SK-N-SH (cell line): Measurements from ENCODE around the gene C16orf54. TPM values are rescaled to one million over a fixed set of nuclear protein-coding genes. Genes with fewer than 3 reads are reported as not detected.
"Not testable (repeated sequence)": the region's sequence is repeated elsewhere in the genome, so short reads cannot be mapped to it uniquely, and the experiment has no call there.

Source experiments
- CTCF ChIA-PET: fragments of 300-600, 350-600 bp; formaldehyde crosslinking; extraction: SDS; loops from one replicate; lab custom pipeline; 2021; lab: Yijun Ruan, JAX
- POLR2A ChIA-PET: fragments of 350-600 bp; sonication (Branson Sonifier 250); formaldehyde crosslinking; extraction: SDS; loops from one replicate; lab custom pipeline; 2020; ENCODE audit warnings: antibody characterized with exemption, inconsistent platforms; lab: Yijun Ruan, JAX
- DNase-seq: peaks from one replicate; pipeline ENCODE4 v3.0.0; 2012
- H2AFZ ChIP-seq: fragments of 200-600 bp; sonication (generic); 2 replicates; pipeline ENCODE4 v1.8.1; 2016; ENCODE audit warnings: antibody characterized with exemption, mild to moderate bottlenecking, low read depth
- H3F3A ChIP-seq: fragments of 200-600 bp; sonication (generic); replicated peaks from 2 replicates; pipeline ENCODE3; 2016; ENCODE audit warnings: antibody characterized with exemption, mild to moderate bottlenecking; ENCODE audit not compliant: insufficient read depth
- H3K27ac ChIP-seq, 2 experiments: fragments of 200-500 bp in 1 of 2; fragments of 200-600 bp in 1 of 2; sonication (Bioruptor generic) in 1 of 2; sonication (generic), shearing (Covaris generic) in 1 of 2; 2 replicates each; pipeline versions ENCODE4 v1.5.1 to v1.6.1; 2014 to 2016; ENCODE audit warnings: low read depth in 2 of 2, inconsistent platforms in 1 of 2, low read length in 1 of 2, mild to moderate bottlenecking in 1 of 2, mixed read lengths in 1 of 2
- H3K27me3 ChIP-seq: fragments of 200-600 bp; sonication (generic), shearing (Covaris generic); 2 replicates; pipeline ENCODE4 v1.6.1; 2016; ENCODE audit warnings: mixed run types; ENCODE audit not compliant: insufficient read depth
- H3K36me3 ChIP-seq, 2 experiments: fragments of 200-500 bp in 1 of 2; fragments of 200-600 bp in 1 of 2; sonication (Bioruptor generic) in 1 of 2; sonication (generic) in 1 of 2; replicated peaks in 1 of 2; 2 replicates each; pipeline versions ENCODE3 to v1.5.1; 2014 to 2016; ENCODE audit warnings: low read length in 1 of 2, mild to moderate bottlenecking in 1 of 2; ENCODE audit not compliant: insufficient read depth in 2 of 2, control insufficient read depth in 1 of 2
- H3K4me1 ChIP-seq, 2 experiments: fragments of 200-500 bp in 1 of 2; fragments of 200-600 bp in 1 of 2; sonication (Bioruptor generic) in 1 of 2; sonication (generic), shearing (Covaris generic) in 1 of 2; 2 replicates each; pipeline versions ENCODE4 v1.5.1 to v1.6.1; 2014 to 2016; ENCODE audit warnings: low read depth in 1 of 2, low read length in 1 of 2, mixed run types in 1 of 2; ENCODE audit not compliant: insufficient read depth in 2 of 2, control insufficient read depth in 1 of 2
- H3K4me2 ChIP-seq: fragments of 200-600 bp; sonication (generic), shearing (Covaris generic); 2 replicates; pipeline ENCODE4 v1.6.1; 2017; ENCODE audit warnings: mixed run types
- H3K4me3 ChIP-seq, 2 experiments: fragments of 200-500 bp in 1 of 2; fragments of 200-600 bp in 1 of 2; sonication (Bioruptor generic) in 1 of 2; sonication (generic), shearing (Covaris generic) in 1 of 2; 2 replicates each; pipeline versions ENCODE4 v1.5.1 to v1.8.1; 2014 to 2016; ENCODE audit warnings: low read depth in 2 of 2, inconsistent platforms in 1 of 2, low read length in 1 of 2, mild to moderate bottlenecking in 1 of 2, mixed read lengths in 1 of 2, moderate library complexity in 1 of 2
- H3K79me2 ChIP-seq: fragments of 200-600 bp; sonication (generic); 2 replicates; pipeline ENCODE4 v1.8.1; 2017; ENCODE audit warnings: mild to moderate bottlenecking; ENCODE audit not compliant: insufficient read depth
- H3K9ac ChIP-seq: fragments of 200-600 bp; sonication (generic); 2 replicates; pipeline ENCODE4 v1.6.1; 2017; ENCODE audit warnings: mixed run types
- H3K9me2 ChIP-seq: fragments of 200-600 bp; sonication (generic); 2 replicates; pipeline ENCODE4 v1.6.1; 2017; ENCODE audit warnings: mixed run types
- H3K9me3 ChIP-seq: fragments of 200-600 bp; sonication (generic); 2 replicates; pipeline ENCODE4 v1.6.1; 2017; ENCODE audit warnings: mixed run types, mild to moderate bottlenecking, moderate library complexity
- H4K20me1 ChIP-seq: fragments of 200-600 bp; sonication (generic); 2 replicates; pipeline ENCODE4 v1.6.1; 2017; ENCODE audit warnings: mild to moderate bottlenecking, mixed run types; ENCODE audit not compliant: insufficient read depth
- CHD2 ChIP-seq: fragments of 150-350 bp; IDR thresholded peaks from 2 replicates; pipeline ENCODE4 v1.6.1; 2018; ENCODE audit warnings: low read length; ENCODE audit not compliant: partially characterized antibody
- ELF1 ChIP-seq: IDR thresholded peaks from 2 replicates; pipeline ENCODE4 v1.4.0; 2012
- EZH2phosphoT487 ChIP-seq: fragments of 200-600 bp; sonication (generic); IDR thresholded peaks from 2 replicates; pipeline ENCODE4 v1.6.1; 2017; ENCODE audit warnings: low read depth, mixed run types, mild to moderate bottlenecking, antibody characterized with exemption, moderate library complexity, borderline replicate concordance
- FOXJ3 ChIP-seq: sonication (generic); formaldehyde crosslinking; IDR thresholded peaks from 2 replicates; pipeline ENCODE4 v1.5.1; 2020; ENCODE audit warnings: mild to moderate bottlenecking, missing genetic modification reagents
- FOXM1 ChIP-seq: IDR thresholded peaks from 2 replicates; pipeline ENCODE4 v1.4.0; 2012; ENCODE audit warnings: low read depth, mild to moderate bottlenecking
- GABPA ChIP-seq: IDR thresholded peaks from 2 replicates; pipeline ENCODE4 v1.4.0; 2012; ENCODE audit warnings: low read depth, mild to moderate bottlenecking
- MAX ChIP-seq: IDR thresholded peaks from 2 replicates; pipeline ENCODE4 v1.4.0; 2012; ENCODE audit warnings: low read depth
- MEF2A ChIP-seq: IDR thresholded peaks from 2 replicates; pipeline ENCODE4 v1.4.0; 2012; ENCODE audit warnings: low read depth, borderline replicate concordance
- MXI1 ChIP-seq: IDR thresholded peaks from 2 replicates; pipeline ENCODE4 v1.6.1; 2012; ENCODE audit warnings: mild to moderate bottlenecking, low read depth, low read length, improper control_type of control experiment
- NFIC ChIP-seq: IDR thresholded peaks from 2 replicates; pipeline ENCODE4 v1.4.0; 2012; ENCODE audit warnings: borderline replicate concordance
- NRF1 ChIP-seq: IDR thresholded peaks from 2 replicates; pipeline ENCODE4 v1.6.1; 2012; ENCODE audit warnings: low read depth, mild to moderate bottlenecking, low read length
- RCOR1 ChIP-seq: fragments of 150-350 bp; IDR thresholded peaks from 2 replicates; pipeline ENCODE4 v1.6.1; 2017; ENCODE audit warnings: antibody characterized with exemption, low read length
- RFX5 ChIP-seq: IDR thresholded peaks from 2 replicates; pipeline ENCODE4 v1.6.1; 2012; ENCODE audit warnings: mild to moderate bottlenecking, improper control_type of control experiment, low read length
- RXRA ChIP-seq: IDR thresholded peaks from 2 replicates; pipeline ENCODE4 v1.4.0; 2012; ENCODE audit warnings: low read depth, mild to moderate bottlenecking, borderline replicate concordance
- SIN3A ChIP-seq: IDR thresholded peaks from 2 replicates; pipeline ENCODE4 v1.6.1; 2012; ENCODE audit warnings: low read depth, mild to moderate bottlenecking, low read length, moderate library complexity, borderline replicate concordance
- SMC3 ChIP-seq: IDR thresholded peaks from 2 replicates; pipeline ENCODE4 v1.6.1; 2012; ENCODE audit warnings: low read depth, low read length, improper control_type of control experiment
- TAF1 ChIP-seq: IDR thresholded peaks from 2 replicates; pipeline ENCODE4 v1.6.1; 2012; ENCODE audit warnings: low read depth, mild to moderate bottlenecking, low read length, moderate library complexity, borderline replicate concordance
- TCF12 ChIP-seq: IDR thresholded peaks from 2 replicates; pipeline ENCODE4 v1.4.0; 2012
- USF2 ChIP-seq: fragments of 150-350 bp; IDR thresholded peaks from 2 replicates; pipeline ENCODE4 v1.6.1; 2017; ENCODE audit warnings: antibody characterized with exemption, low read length, low read depth, borderline replicate concordance
- WGBS: methylation state at CpG from one replicate; pipeline ENCODE4 v1.1.6; 2017; ENCODE audit warnings: low lambda C conversion rate; 5-methylcytosine and 5-hydroxymethylcytosine counted together
- polyA plus RNA-seq, 3 experiments: library from polyadenylated mRNA; depleted of rRNA; stranded (reverse); fragments of >200 nt; gene quantifications; 2 replicates each; pipeline ENCODE4 v1.2.3, GENCODE V29; 2012

C16orf54 gene
- polyA plus RNA-seq, 1 of the 3 experiments (the other 2 are of a cell fraction): not detected

- H3K4me2 ChIP-seq, H3K9me2 ChIP-seq, H2AFZ ChIP-seq, H3F3A ChIP-seq, H3K4me3 ChIP-seq, H3K79me2 ChIP-seq, H3K4me1 ChIP-seq, DNase-seq, H4K20me1 ChIP-seq, H3K36me3 ChIP-seq, H3K9me3 ChIP-seq, H3K9ac ChIP-seq, H3K27me3 ChIP-seq, H3K27ac ChIP-seq: not testable (repeated sequence)
- CTCF ChIA-PET: interaction anchor here (1.2 kb wide), 1 partner anchor 57 kb away, joined by 3 read pairs; no protein-coding TSS in a partner anchor
- POLR2A ChIA-PET: interaction anchor here (0.6 kb wide), 1 partner anchor 78 kb away, joined by 6 read pairs; no protein-coding TSS in a partner anchor
- 75% methylated on average over 8 of the region's 8 CpGs for WGBS
Observed at GRCh38 chr16:29757086-29757485, 11.3 kb upstream of the C16orf54 start.

GRCh38 chr16:29756654-29757053, 10.9 kb upstream of the C16orf54 start:
- H3F3A ChIP-seq: no peaks in the 10 kb centered on the region
- H3K9ac ChIP-seq: no peak overlapping the region
- H3K9me3 ChIP-seq: no peaks in the 10 kb centered on the region
- no peaks in the 10 kb centered on the region for H3K9me2 ChIP-seq
- H3K4me2 ChIP-seq: no peak overlapping the region
- no peak overlapping the region for H3K4me3 ChIP-seq
- no peaks in the 10 kb centered on the region for H3K36me3 ChIP-seq
- H3K27me3 ChIP-seq: no peaks in the 10 kb centered on the region
- H3K27ac ChIP-seq: no peak overlapping the region
- DNase-seq: no peak
- 73% methylated on average over 1 of the region's 1 CpG for WGBS
- no peak overlapping the region for H2AFZ ChIP-seq
- no peak for TF ChIP-seq CHD2
- TF ChIP-seq TAF1: no peak
- TF ChIP-seq SIN3A: no peak
- no peak for TF ChIP-seq FOXM1
- TF ChIP-seq GABPA: no peak
- no peak for TF ChIP-seq MEF2A
- no peak for TF ChIP-seq EZH2phosphoT487
- H4K20me1 ChIP-seq: no peaks in the 10 kb centered on the region
- H3K79me2 ChIP-seq: no peaks in the 10 kb centered on the region
- ChIA-PET POLR2A (interaction anchor here (0.6 kb wide), 1 partner anchor 77 kb away, joined by 6 read pairs; no protein-coding TSS in a partner anchor), CTCF (interaction anchor here (1.2 kb wide), 1 partner anchor 56 kb away, joined by 3 read pairs; no protein-coding TSS in a partner anchor)
- no peaks in the 10 kb centered on the region for H3K4me1 ChIP-seq

GRCh38 chr16:29753516-29753915, 7.7 kb upstream of the C16orf54 start:
- Histone ChIP-seq H3K4me1 (no peaks in the 10 kb centered on the region), H2AFZ (no peak overlapping the region), H3F3A (no peaks in the 10 kb centered on the region), H3K79me2 (no peaks in the 10 kb centered on the region), H3K4me3 (no peak overlapping the region), H3K9me3 (no peaks in the 10 kb centered on the region), H3K9me2 (no peaks in the 10 kb centered on the region), H3K4me2 (no peak overlapping the region), H3K27me3 (no peaks in the 10 kb centered on the region), H3K36me3 (no peaks in the 10 kb centered on the region), H3K27ac (no peak overlapping the region), H3K9ac (no peak overlapping the region), H4K20me1 (no peaks in the 10 kb centered on the region)
- 11% methylated on average over 1 of the region's 1 CpG for WGBS
- no peak for DNase-seq
- TF ChIP-seq SIN3A: no peak
- no peak for TF ChIP-seq USF2
- no peak for TF ChIP-seq TAF1
- no peak for TF ChIP-seq RCOR1
- no peak for TF ChIP-seq MEF2A
- no peak for TF ChIP-seq NRF1
- no peak for TF ChIP-seq RXRA
- TF ChIP-seq SMC3: no peak
- TF ChIP-seq GABPA: no peak
- no peak for TF ChIP-seq MXI1
- no peak for TF ChIP-seq TCF12
- no peak for TF ChIP-seq EZH2phosphoT487
- TF ChIP-seq RFX5: no peak
- no peak for TF ChIP-seq ELF1
- TF ChIP-seq MAX: no peak
- no peak for TF ChIP-seq NFIC
- TF ChIP-seq FOXM1: no peak
- TF ChIP-seq FOXJ3: no peak
- no peak for TF ChIP-seq CHD2
- POLR2A ChIA-PET: no interaction called here
- CTCF ChIA-PET: no interaction called here

- H3K9me3 ChIP-seq, H3K27me3 ChIP-seq, H3K4me3 ChIP-seq, H3K4me1 ChIP-seq, H3K36me3 ChIP-seq, H4K20me1 ChIP-seq, H3K4me2 ChIP-seq, H3K27ac ChIP-seq, H3K79me2 ChIP-seq, H3K9ac ChIP-seq, H3K9me2 ChIP-seq, H2AFZ ChIP-seq, POLR2A ChIA-PET, H3F3A ChIP-seq, DNase-seq: not testable (repeated sequence)
- CTCF ChIA-PET: interaction anchor here (1.1 to 1.9 kb wide), 3 partner anchors 10 to 19 kb away, joined by 3 to 7 read pairs (median 3); no protein-coding TSS in a partner anchor
- WGBS: 91% methylated on average over 4 of the region's 4 CpGs
Observed at GRCh38 chr16:29748760-29749149, 3.0 kb upstream of the C16orf54 start.
